ENCODE results near the gene PCSK4.
A peak's percentile ranks its signal among the peaks of the same experiment; 100 is the strongest.

Gene PCSK4

GRCh38 chr19:1472231-1473084, 17.7 kb downstream of the PCSK4 start:
- FAIRE-seq (no peak), DNase-seq (ENCODE audit: insufficient read length, low spot score) (no peak)

- FAIRE-seq (no peak), DNase-seq (ENCODE audit: insufficient read length, low spot score) (no peak)
These were observed 18.5 kb downstream of the PCSK4 start for GRCh38 chr19:1471515-1472160.

- DNase-seq (ENCODE audit: insufficient read length, low spot score) (no peak), FAIRE-seq (no peak)
These were observed 19.1 kb downstream of the PCSK4 start for GRCh38 chr19:1471010-1471514.

- DNase-seq (ENCODE audit: insufficient read length, low spot score) = peak; percentile 87
- no peak for FAIRE-seq
These were observed 19.7 kb downstream of the PCSK4 start for GRCh38 chr19:1470305-1471009.

GRCh38 chr19:1470055-1470304, 20.2 kb downstream of the PCSK4 start:
- FAIRE-seq (no peak), DNase-seq (ENCODE audit: insufficient read length, low spot score) (no peak)

- FAIRE-seq = no peak
- no peak for DNase-seq (ENCODE audit: insufficient read length, low spot score)
These were observed 20.7 kb downstream of the PCSK4 start for GRCh38 chr19:1469255-1470054.

GRCh38 chr19:1468821-1469254, 21.3 kb downstream of the PCSK4 start:
- FAIRE-seq (no peak), DNase-seq (ENCODE audit: insufficient read length, low spot score) (no peak)

GRCh38 chr19:1468274-1468820, 21.8 kb downstream of the PCSK4 start:
- FAIRE-seq = no peak
- no peak for DNase-seq (ENCODE audit: insufficient read length, low spot score)

- FAIRE-seq (no peak), DNase-seq (ENCODE audit: insufficient read length, low spot score) (no peak)
These were observed 22.5 kb downstream of the PCSK4 start for GRCh38 chr19:1467490-1468273.

GRCh38 chr19:1467215-1467489, 23.0 kb downstream of the PCSK4 start:
- FAIRE-seq = no peak

GRCh38 chr19:1466461-1467214, 23.5 kb downstream of the PCSK4 start:
- no peak for FAIRE-seq
- DNase-seq (ENCODE audit: insufficient read length, low spot score) = no peak

More at GRCh38 chr19:1467215-1467489, 23.0 kb downstream of the PCSK4 start:
- DNase-seq (ENCODE audit: insufficient read length, low spot score) = no peak

GRCh38 chr19:1466018-1466460, 24.1 kb downstream of the PCSK4 start:
- FAIRE-seq (no peak), DNase-seq (ENCODE audit: insufficient read length, low spot score) (no peak)

GRCh38 chr19:1465191-1466016, 24.7 kb downstream of the PCSK4 start:
- FAIRE-seq (no peak), DNase-seq (ENCODE audit: insufficient read length, low spot score) (peak; percentile 82)

- DNase-seq (ENCODE audit: insufficient read length, low spot score) = no peak
- FAIRE-seq = no peak
These were observed 28.3 kb downstream of the PCSK4 start for GRCh38 chr19:1461862-1462261.

- DNase-seq (ENCODE audit: insufficient read length, low spot score) = no peak
- no peak for FAIRE-seq
These were observed 29.8 kb downstream of the PCSK4 start for GRCh38 chr19:1460033-1460995.

- FAIRE-seq (no peak), DNase-seq (ENCODE audit: insufficient read length, low spot score) (no peak)
These were observed 30.7 kb downstream of the PCSK4 start for GRCh38 chr19:1459479-1459878.

GRCh38 chr19:1457892-1458291, 32.3 kb downstream of the PCSK4 start:
- FAIRE-seq = no peak
- no peak for DNase-seq (ENCODE audit: insufficient read length, low spot score)

Measured in GM19239 (cell line).